ENCODE measurements around the gene DYTN.

DNA sequence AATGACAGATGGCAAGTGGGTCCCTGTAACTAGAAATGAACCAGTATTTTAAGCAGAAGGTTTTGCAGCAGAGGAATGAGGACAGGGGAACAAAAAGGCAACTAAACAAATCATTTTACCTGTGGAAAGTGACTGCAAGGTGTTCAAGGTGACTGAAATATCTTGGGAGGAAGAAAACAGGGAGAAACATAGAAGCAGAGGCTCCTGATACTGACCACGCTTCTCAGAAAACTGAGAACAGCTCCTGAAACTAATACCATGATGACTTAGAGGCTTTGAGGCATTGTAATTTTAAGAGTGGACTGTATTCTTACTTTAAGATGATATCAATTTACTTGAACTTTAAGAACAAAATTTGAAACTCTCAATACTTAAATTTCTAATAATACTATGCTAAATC lies at the start of gene DYTN:
- TF ChIP-seq RAD21 (conservative IDR thresholded peaks at IDR 0.05 in 1 of 2, IDR thresholded peaks at IDR 0.05 in 1 of 2) (no peak), MAFK (IDR thresholded peaks at IDR 0.05; ENCODE audit: partially characterized antibody) (no peak)
